SU-DHL-6 (cell line): ENCODE measurements around the gene FAM107B.

Experiments used
- H2AFZ ChIP-seq: fragments of 200-600 bp; sonication (generic); 2 replicates; pipeline ENCODE4 v1.6.1; 2014; ENCODE audit warnings: low read depth, mild to moderate bottlenecking, moderate library complexity, mixed read lengths, antibody characterized with exemption, low read length; ENCODE audit not compliant: severe bottlenecking
- H3F3A ChIP-seq: fragments of 200-600 bp; shearing (Covaris generic); 2 replicates; pipeline ENCODE4 v1.6.0; 2016; ENCODE audit warnings: antibody characterized with exemption, mild to moderate bottlenecking; ENCODE audit not compliant: insufficient read depth
- H3K27ac ChIP-seq: fragments of 200-600 bp; sonication (generic); 2 replicates; pipeline ENCODE4 v1.5.1; 2016; ENCODE audit warnings: low read depth, mild to moderate bottlenecking, low read length, moderate library complexity, mixed read lengths
- H3K27me3 ChIP-seq: fragments of 200-600 bp; sonication (generic), shearing (Covaris generic); 2 replicates; pipeline ENCODE4 v1.6.0; 2014; ENCODE audit warnings: mild to moderate bottlenecking, low read length
- H3K36me3 ChIP-seq: fragments of 200-600 bp; sonication (generic); 2 replicates; pipeline ENCODE4 v1.6.1; 2014; ENCODE audit warnings: mild to moderate bottlenecking, low read length, mixed read lengths
- H3K4me2 ChIP-seq: fragments of 300-600, 200-600 bp; shearing (Covaris generic), sonication (generic); 2 replicates; pipeline ENCODE4 v1.6.0; 2014; ENCODE audit warnings: low read length, low read depth, mild to moderate bottlenecking; ENCODE audit not compliant: poor library complexity, severe bottlenecking
- H3K4me3 ChIP-seq: fragments of 200-600 bp; sonication (generic); 2 replicates; pipeline ENCODE4 v1.5.1; 2014; ENCODE audit warnings: antibody characterized with exemption, low read length, mild to moderate bottlenecking, mixed read lengths; ENCODE audit not compliant: insufficient read depth, poor library complexity, severe bottlenecking
- H3K79me2 ChIP-seq: fragments of 200-600 bp; sonication (generic); 2 replicates; pipeline ENCODE4 v1.6.1; 2014; ENCODE audit warnings: mild to moderate bottlenecking, low read length, moderate library complexity; ENCODE audit not compliant: insufficient read depth
- H3K9ac ChIP-seq: fragments of 200-600 bp; sonication (generic); 2 replicates; pipeline ENCODE4 v1.7.0; 2014; ENCODE audit warnings: mild to moderate bottlenecking, low read length
- H3K9me2 ChIP-seq: fragments of 200-600 bp; sonication (generic); replicated peaks from 2 replicates; pipeline ENCODE4 v1.6.1; 2014; ENCODE audit warnings: low read length; ENCODE audit not compliant: insufficient read depth
- H3K9me3 ChIP-seq: fragments of 200-600 bp; sonication (generic); 2 replicates; pipeline ENCODE4 v1.6.1; 2014; ENCODE audit warnings: low read length, mixed read lengths; ENCODE audit not compliant: insufficient read depth
- H4K20me1 ChIP-seq: fragments of 200-600 bp; sonication (generic); 2 replicates; pipeline ENCODE4 v1.6.1; 2014; ENCODE audit warnings: low read depth, mild to moderate bottlenecking, antibody characterized with exemption, low read length, moderate library complexity, mixed read lengths
- CTCF ChIP-seq: fragments of 200-600 bp; sonication (generic); IDR thresholded peaks from one replicate; pipeline ENCODE4 v1.5.1; 2017; ENCODE audit warnings: antibody characterized with exemption, mild to moderate bottlenecking, low read length, moderate library complexity; ENCODE audit not compliant: insufficient read depth, poor library complexity, severe bottlenecking
- EZH2phosphoT487 ChIP-seq: fragments of 200-600 bp; sonication (generic), shearing (Covaris generic); conservative IDR thresholded peaks from 2 replicates; pipeline ENCODE4 v1.6.1; 2018; ENCODE audit warnings: mild to moderate bottlenecking, antibody characterized with exemption, low read length, moderate library complexity, mixed read lengths

The FAM107B gene

GRCh38 chr10:14491811-14492210 lies 282.9 kb downstream of the FAM107B start:
- no peak overlapping the region for H3K4me3 ChIP-seq
- H3K9me2 ChIP-seq: no peaks in the 10 kb centered on the region
- H3K36me3 ChIP-seq: no peaks in the 10 kb centered on the region
- no peaks in the 10 kb centered on the region for H3K27me3 ChIP-seq
- no peak overlapping the region for H3K4me2 ChIP-seq
- H3K9ac ChIP-seq: no peak overlapping the region
- H3K9me3 ChIP-seq: no peaks in the 10 kb centered on the region
- no peaks in the 10 kb centered on the region for H4K20me1 ChIP-seq
- no peaks in the 10 kb centered on the region for H3F3A ChIP-seq
- no peaks in the 10 kb centered on the region for H3K79me2 ChIP-seq
- no peak overlapping the region for H2AFZ ChIP-seq
- H3K27ac ChIP-seq: no peak overlapping the region
- TF ChIP-seq EZH2phosphoT487 (no peak), CTCF (no peak)

GRCh38 chr10:14489522-14490177 lies 285.0 kb downstream of the FAM107B start:
- Histone ChIP-seq H3K79me2 (no peaks in the 10 kb centered on the region), H3F3A (no peaks in the 10 kb centered on the region), H3K4me3 (no peak overlapping the region), H3K36me3 (no peaks in the 10 kb centered on the region), H3K27ac (no peak overlapping the region), H3K27me3 (no peaks in the 10 kb centered on the region), H4K20me1 (no peaks in the 10 kb centered on the region), H3K9ac (no peak overlapping the region), H2AFZ (no peak overlapping the region), H3K9me3 (no peaks in the 10 kb centered on the region), H3K9me2 (no peaks in the 10 kb centered on the region), H3K4me2 (no peak overlapping the region)
- TF ChIP-seq CTCF (no peak), EZH2phosphoT487 (no peak)

- no peak overlapping the region for H3K9ac ChIP-seq
- H3F3A ChIP-seq: no peaks in the 10 kb centered on the region
- no peaks in the 10 kb centered on the region for H3K9me2 ChIP-seq
- H3K4me3 ChIP-seq: no peak overlapping the region
- H3K9me3 ChIP-seq: no peaks in the 10 kb centered on the region
- no peak overlapping the region for H2AFZ ChIP-seq
- no peaks in the 10 kb centered on the region for H3K79me2 ChIP-seq
- H3K27me3 ChIP-seq: no peaks in the 10 kb centered on the region
- no peak overlapping the region for H3K27ac ChIP-seq
- TF ChIP-seq CTCF (no peak), EZH2phosphoT487 (no peak)
- H3K36me3 ChIP-seq: no peaks in the 10 kb centered on the region
- H3K4me2 ChIP-seq: no peak overlapping the region
- no peaks in the 10 kb centered on the region for H4K20me1 ChIP-seq
These were observed 287.2 kb downstream of the FAM107B start for GRCh38 chr10:14487488-14487883.
